Erythroblast (primary cell): Measurements from ENCODE around the gene PRKAA1.

ENCODE experiments used
- GATA1 ChIP-seq: IDR thresholded peaks from 2 replicates; pipeline ENCODE4 v1.6.1; 2011; ENCODE audit warnings: low read depth, mild to moderate bottlenecking, control low read depth, low read length, moderate library complexity
- POLR2A ChIP-seq: IDR thresholded peaks from 2 replicates; pipeline ENCODE4 v1.6.1; 2011; ENCODE audit warnings: mild to moderate bottlenecking, low read length

DNA sequence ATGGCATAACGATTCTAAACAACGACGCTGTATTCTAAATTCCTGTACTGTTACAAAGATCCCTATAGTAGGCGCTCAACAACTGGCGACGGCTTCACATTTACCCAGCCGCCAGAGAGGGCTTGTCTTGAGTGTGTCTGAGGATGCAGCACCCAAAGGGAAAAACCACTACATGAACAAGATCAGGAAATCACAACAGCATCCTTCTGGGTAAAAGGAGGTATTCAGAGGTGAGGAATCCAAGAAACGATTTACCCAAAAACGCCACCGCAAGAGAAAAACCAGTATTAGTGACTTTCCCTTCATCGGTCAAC, 43.1 kb downstream of the PRKAA1 start:
- no peak for TF ChIP-seq POLR2A
- no peak for TF ChIP-seq GATA1
